ENCODE results near the gene MFSD1.

The MFSD1 gene

DNA sequence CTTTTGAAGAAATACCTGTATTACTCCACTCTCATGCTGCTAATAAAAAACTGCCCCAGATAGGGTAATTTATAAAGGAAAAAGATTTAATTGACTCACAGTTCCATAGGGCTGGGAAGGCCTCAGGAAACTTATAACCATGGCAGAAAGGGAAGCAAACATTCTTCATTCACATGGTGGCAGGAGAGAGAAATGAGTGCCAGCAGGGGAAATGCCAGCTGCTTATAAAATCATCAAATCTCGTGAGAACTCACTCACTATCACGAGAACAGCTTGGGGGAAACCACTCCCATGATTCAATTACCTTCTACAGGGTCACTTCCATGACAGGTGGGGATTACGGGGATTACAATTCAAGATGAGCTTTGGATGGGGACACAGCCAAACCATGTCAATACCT is 18.7 kb downstream of the MFSD1 start:
- DNase-seq = no peak

DNA sequence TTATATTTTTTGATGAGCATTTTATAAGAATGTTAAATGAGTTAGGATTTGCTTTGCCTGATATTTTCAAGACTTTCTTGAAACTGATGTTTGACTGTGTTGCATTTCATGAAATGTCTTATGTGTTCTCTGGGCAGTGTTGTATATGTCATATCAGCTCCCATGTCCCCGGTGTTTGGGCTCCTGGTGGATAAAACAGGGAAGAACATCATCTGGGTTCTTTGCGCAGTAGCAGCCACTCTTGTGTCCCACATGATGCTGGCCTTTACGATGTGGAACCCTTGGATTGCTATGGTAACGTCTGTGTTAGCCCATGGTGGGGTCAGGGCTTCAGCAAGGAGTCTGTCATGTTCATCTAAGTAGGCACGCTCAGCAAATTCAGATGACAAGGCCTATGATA is 20.0 kb downstream of the MFSD1 start:
- no peak for DNase-seq

GRCh38 chr3:158823426-158823825 is 21.6 kb downstream of the MFSD1 start:
- no peak for DNase-seq

GRCh38 chr3:158827773-158828172 is 25.9 kb downstream of the MFSD1 start:
- DNase-seq = no peak

DNA sequence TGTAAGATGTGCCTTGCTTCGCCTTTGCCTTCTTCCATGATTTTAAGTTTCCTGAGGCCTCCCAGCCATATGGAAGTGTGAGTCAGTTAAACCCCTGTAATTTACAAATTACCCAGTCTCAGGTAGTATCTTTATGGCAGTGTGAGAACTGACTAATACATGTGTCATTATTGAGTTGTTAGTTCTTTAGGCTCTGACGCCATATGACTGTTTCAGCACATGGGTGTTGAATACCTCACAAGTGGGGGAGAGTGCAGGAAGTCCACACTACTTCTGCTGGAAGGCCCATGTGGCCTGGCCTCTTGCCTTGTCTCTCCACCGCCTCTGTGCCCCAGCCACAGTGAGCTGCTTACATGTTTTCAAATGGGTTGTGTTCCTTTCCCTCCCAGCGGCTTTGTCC is 28.5 kb downstream of the MFSD1 start:
- no peak for DNase-seq

DNA sequence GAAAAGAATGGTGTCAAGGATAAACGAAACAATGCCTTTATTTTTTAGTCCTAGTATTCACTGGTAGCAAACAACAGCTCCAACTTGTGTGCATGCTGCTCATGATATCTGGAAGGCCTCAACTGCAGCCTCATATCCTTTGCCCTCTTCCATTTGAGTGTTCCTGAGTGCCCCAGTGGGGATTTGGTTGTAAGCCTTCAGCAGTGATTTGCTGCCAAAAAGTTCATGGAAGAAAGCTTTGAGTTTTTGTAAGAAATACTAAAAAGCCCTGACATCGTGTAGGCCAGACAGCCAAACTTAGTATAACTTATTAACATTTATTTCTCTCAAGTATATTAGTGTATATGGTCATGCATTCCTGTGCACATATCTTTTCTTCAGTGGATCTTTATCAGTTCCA is 30.0 kb downstream of the MFSD1 start:
- DNase-seq = no peak

- DNase-seq = no peak
Observed at GRCh38 chr3:158835631-158836030, 33.8 kb downstream of the MFSD1 start.

DNA sequence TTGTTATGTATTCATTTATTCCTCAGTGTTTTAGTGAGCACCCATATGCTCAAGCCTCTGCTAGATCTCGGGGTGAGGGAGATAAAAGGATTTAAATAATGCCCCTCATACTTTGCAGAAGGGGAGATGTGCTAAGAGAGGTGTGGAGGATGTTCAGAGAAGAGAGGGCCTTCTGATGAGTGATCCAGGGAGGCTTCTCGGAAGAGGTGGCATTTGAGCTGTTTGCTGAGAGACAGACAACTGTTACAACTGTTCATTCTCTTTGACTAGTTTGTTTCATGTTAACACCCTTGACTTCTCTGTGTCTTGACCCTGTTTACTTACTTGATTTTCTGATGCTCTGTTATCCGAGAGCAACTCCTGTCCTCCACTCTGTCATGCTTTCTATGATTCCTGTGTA is 34.5 kb downstream of the MFSD1 start:
- DNase-seq = no peak

GRCh38 chr3:158837240-158837639 is 35.4 kb downstream of the MFSD1 start:
- DNase-seq = no peak

DNA sequence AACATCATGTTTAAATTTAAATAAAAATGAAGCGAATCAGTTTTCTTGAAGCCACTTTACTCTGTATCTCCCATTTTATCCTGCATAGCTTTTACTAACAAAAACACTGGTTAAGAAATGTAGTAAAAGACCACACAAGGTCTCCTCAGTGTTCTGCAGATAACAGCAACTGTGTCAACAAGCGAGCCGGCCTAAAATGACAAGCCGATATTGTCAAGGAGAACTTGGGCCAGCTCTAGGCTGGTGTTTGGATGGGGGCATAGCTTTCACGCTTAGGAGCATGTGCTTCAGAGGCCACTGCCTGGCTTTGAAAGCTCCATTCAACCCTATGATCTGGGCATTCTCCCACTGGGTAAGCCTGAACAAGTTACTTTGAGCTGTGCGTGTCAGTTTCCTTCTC is 38.1 kb downstream of the MFSD1 start:
- DNase-seq = no peak

GRCh38 chr3:158841387-158841786 is 39.5 kb downstream of the MFSD1 start:
- DNase-seq = no peak

DNA sequence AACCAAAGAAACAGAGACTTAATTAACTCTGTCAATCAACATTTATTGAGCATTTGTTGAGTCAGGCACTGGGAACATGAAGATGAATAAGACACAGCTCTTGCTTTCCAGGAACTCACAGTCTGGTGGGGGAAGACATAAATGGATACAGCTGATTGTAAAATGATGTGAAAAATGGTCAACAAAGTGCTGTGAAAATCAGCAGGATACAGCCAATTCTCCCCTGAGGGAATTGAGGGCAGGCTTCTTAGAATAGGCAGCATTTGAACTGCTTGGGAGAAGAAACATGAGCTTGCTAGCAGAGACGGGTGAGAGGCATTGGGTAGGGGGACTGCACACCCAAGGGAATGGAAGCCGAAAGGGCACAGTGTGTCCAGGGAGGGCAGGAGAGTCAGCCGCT is 41.1 kb downstream of the MFSD1 start:
- DNase-seq = no peak

DNA sequence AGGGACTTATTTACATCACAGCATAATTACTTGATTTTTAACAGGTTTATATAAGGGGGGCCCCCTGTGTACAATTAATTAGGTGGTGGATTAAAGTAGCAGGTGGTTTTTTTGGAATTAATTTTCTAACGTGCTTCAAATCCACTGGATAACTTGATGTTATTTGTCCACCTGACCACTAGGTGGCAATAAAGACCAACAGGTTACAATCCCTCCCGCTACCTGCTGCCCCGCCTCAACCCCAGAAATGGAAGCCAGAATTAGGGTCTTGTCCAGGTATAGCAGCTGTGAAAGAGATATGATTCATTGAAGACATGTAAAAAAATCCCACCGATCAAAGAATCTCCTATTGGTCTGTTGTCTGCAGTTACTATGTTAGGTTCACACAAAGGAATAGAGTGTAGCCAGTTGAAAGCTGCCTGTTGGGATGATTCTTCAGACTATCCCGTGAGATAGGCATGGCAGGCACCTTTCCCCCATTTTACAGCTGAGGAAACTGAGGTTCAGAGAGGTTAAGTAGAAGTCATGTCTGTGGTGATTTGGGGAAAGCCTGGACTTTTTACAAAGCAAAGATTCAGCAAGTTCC is 44.0 kb downstream of the MFSD1 start:
- peak; percentile 31 for DNase-seq

DNA sequence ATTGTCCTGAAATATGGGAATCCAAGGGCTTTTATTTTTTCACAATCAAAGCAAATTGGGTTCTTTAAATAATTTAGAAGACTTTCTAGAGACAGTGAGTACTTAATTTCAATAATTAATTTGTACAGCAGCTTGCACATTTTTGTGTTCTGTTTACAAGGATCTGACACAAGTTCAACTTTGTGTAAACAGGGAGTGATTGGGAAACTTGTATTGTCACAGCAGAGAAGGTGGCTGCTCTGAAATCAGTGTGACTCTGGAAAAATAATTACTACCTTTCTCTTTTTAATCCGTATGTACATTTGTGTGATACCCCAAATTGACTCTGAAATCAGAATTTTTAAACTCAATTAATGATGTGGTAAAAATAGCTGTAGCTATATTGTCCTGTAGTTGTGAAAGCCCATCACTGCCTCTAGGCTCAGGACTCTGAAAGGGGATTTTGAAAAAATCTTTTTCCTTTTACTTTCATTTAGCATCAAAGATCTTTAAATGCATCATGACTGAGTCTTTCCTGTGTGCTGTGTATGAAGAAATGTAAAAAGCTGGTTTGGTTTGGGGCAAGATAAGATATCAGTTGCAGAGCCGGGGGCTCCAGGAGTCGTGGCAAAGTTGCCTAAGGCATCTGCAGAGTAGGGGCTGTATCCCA is 45.1 kb downstream of the MFSD1 start:
- DNase-seq = no peak

- DNase-seq = no peak
Observed at GRCh38 chr3:158847452-158847821, 45.6 kb downstream of the MFSD1 start.

- DNase-seq = no peak
Observed at GRCh38 chr3:158847885-158848284, 46.0 kb downstream of the MFSD1 start.

DNA sequence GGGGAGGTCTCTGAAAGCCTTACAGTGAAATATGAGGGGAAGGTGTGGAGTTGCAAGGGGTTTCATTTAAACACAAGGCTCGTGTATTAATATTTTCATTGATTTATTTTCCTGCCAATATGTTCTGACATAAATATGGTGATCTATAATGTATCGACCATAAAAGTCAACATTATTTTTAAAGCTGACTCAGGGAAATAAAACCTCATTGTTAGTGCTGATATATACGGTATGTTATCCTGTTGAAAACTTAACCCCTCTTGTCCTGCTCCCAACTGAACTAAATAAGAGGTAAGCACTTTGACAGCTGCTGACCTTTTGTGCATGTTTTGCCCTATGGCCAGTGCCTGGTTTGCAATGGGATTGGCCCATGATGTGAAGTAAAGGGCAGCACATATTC is 47.9 kb downstream of the MFSD1 start:
- no peak for DNase-seq

DNA sequence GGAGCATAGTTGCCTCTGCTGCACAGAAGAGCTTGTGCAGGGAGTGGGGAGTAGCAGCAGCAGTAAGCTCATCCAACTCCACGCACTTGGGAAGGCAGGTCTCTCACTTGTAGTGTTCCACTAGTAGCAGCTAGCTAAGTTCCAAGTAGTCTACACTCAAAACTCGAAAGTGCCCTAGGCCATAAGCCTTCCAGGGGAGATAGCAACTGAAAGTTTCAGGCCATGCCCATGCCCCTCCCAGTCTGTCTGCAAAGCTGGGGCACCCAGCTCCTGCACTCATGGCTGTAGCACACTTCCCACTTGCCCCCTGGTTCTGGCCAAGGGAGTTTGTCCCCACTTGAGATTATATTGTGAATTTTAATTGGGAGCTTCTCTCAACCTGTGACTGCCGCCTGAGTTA is 57.5 kb downstream of the MFSD1 start:
- DNase-seq = no peak

GRCh38 chr3:158863247-158863646 is 61.4 kb downstream of the MFSD1 start:
- no peak for DNase-seq

- no peak for DNase-seq
Observed at GRCh38 chr3:158864492-158864891, 62.6 kb downstream of the MFSD1 start.

GRCh38 chr3:158875700-158876099 is 73.8 kb downstream of the MFSD1 start:
- no peak for DNase-seq

Measured in stimulated activated CD8-positive, alpha-beta memory T cell treated with anti-CD3 and anti-CD28 coated beads, Interleukin-4, amount 100 ng/mL, for 48 hours (primary cell).